ENCODE results near the gene DBF4. TPM values are rescaled to one million over a fixed set of nuclear protein-coding genes. Genes with fewer than 3 reads are reported as not detected.
"Not testable (repeated sequence)": the region's sequence is repeated elsewhere in the genome, so short reads cannot be mapped to it uniquely, and the experiment has no call there.

The DBF4 gene
- total and polyA plus RNA-seq, 4 donors, result 2.8 to 7.3 (median 3.8) TPM

DNA sequence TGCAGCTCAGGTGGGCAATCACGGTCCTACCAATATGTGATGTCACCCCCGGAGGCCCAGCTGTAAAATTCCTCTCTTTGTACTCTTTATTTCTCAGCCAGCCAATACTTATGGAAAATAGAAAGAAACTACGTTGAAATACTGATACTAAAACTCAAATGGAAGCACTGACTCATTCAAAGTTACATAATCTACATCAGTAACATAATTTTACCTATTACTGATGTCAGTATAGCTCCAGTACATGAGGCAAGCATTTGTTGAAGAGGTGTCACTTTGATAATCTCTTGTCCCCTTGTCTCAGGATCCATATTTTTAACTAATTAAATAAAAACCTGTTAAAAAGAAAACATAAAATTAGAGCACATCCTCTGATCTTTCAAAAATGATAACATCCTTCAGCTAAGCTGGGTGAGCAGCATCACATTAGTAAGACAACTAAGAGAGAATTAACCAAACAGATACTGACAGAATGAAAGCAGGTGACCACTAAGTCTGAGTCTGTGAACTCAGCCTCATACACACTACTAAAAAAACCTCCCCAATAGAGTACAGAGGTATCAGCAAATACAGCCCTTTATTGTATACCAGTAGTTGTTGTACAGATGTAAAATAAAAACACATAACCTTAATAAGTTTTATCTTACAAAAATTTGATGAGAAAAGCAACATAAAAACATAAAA, 17.7 kb upstream of the DBF4 start:
- intact Hi-C loops (cut with DNase I), result no loop called here
- peaks cover 0 to 8% of the 10 kb centered on the region in 2 donors for H3K36me3 ChIP-seq (ENCODE audit: control insufficient read depth in 1 of 2, insufficient read depth in 2 of 2, low read length in 1 of 2)
- H3K9me3 ChIP-seq (ENCODE audit: control insufficient read depth, low read length), result no peaks in the 10 kb centered on the region
- no peak overlapping the region for H3K27ac ChIP-seq (ENCODE audit: low read depth in 1 of 2, low read length in 2 of 2)
- no peak overlapping the region for H3K4me3 ChIP-seq (ENCODE audit: low read length in 2 of 2)
- no peak for DNase-seq
- H3K27me3 ChIP-seq (ENCODE audit: control insufficient read depth in 1 of 2, insufficient read depth in 2 of 2, low read length in 1 of 2), result no peaks in the 10 kb centered on the region
- no peak for ATAC-seq (ENCODE audit: low FRiP score)
- 95 to 96% methylated on average over 3 of the region's 3 CpGs for WGBS, 2 donors
- H3K4me1 ChIP-seq (ENCODE audit: control insufficient read depth in 1 of 2, insufficient read depth in 2 of 2, low read length in 2 of 2), result no peaks in the 10 kb centered on the region

- ATAC-seq (ENCODE audit: low FRiP score), result no peak
- H3K36me3 ChIP-seq (ENCODE audit: control insufficient read depth in 1 of 2, insufficient read depth in 2 of 2, low read length in 1 of 2), result no peaks in the 10 kb centered on the region
- no peak overlapping the region for H3K27ac ChIP-seq (ENCODE audit: low read depth in 1 of 2, low read length in 2 of 2)
- no peaks in the 10 kb centered on the region for H3K27me3 ChIP-seq (ENCODE audit: control insufficient read depth in 1 of 2, insufficient read depth in 2 of 2, low read length in 1 of 2)
- 96 to 98% methylated on average over 2 of the region's 2 CpGs for WGBS, 2 donors
- intact Hi-C loops (cut with DNase I), result no loop called here
- peaks cover 3% of the 10 kb centered on the region for H3K9me3 ChIP-seq (ENCODE audit: control insufficient read depth, low read length)
- no peaks in the 10 kb centered on the region for H3K4me1 ChIP-seq (ENCODE audit: control insufficient read depth in 1 of 2, insufficient read depth in 2 of 2, low read length in 2 of 2)
- no peak overlapping the region for H3K4me3 ChIP-seq (ENCODE audit: low read length in 2 of 2)
- DNase-seq, result no peak
Measured at GRCh38 chr7:87866089-87866488, 10.2 kb upstream of the DBF4 start.

DNA sequence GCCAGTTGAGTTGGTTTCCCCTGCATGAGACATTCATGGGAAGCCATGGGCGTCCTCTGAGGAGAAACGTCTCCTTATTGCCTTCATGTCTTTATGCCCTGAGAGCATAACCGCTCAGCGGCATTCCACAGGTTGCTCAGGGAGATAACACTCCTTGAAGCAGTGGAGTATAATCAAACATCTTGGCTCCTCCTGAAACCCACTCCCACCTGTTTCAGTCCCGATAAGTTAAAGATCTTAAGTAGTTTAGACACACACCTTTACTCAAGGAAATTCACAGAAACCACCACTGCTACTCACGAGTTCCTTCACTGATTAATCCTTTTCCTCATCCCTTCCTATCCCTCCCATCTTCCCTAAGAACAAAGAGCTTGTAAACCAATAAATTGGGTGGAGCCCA, 9.8 kb upstream of the DBF4 start:
- H3K36me3 ChIP-seq (ENCODE audit: control insufficient read depth in 1 of 2, insufficient read depth in 2 of 2, low read length in 1 of 2); H3K9me3 ChIP-seq (ENCODE audit: control insufficient read depth, low read length): not testable (repeated sequence)

GRCh38 chr7:87870471-87870870, 5.8 kb upstream of the DBF4 start:
- Histone ChIP-seq H3K4me1 (ENCODE audit: control insufficient read depth in 1 of 2, insufficient read depth in 2 of 2, low read length in 2 of 2) (no peaks in the 10 kb centered on the region), H3K4me3 (ENCODE audit: low read length in 2 of 2) (no peak overlapping the region), H3K27ac (ENCODE audit: low read depth in 1 of 2, low read length in 2 of 2) (no peak overlapping the region), H3K27me3 (ENCODE audit: control insufficient read depth in 1 of 2, insufficient read depth in 2 of 2, low read length in 1 of 2) (no peaks in the 10 kb centered on the region), H3K36me3 (ENCODE audit: control insufficient read depth in 1 of 2, insufficient read depth in 2 of 2, low read length in 1 of 2) (no peaks in the 10 kb centered on the region), H3K9me3 (ENCODE audit: control insufficient read depth, low read length) (peaks cover 3% of the 10 kb centered on the region)
- WGBS, 2 donors, result 98 to 100% methylated on average over 4 of the region's 4 CpGs
- ATAC-seq (ENCODE audit: low FRiP score), result no peak
- no peak for DNase-seq
- intact Hi-C loops (cut with DNase I), result no loop called here

More for the DNA sequence above, 9.8 kb upstream of the DBF4 start:
- H3K4me3 ChIP-seq (ENCODE audit: low read length in 2 of 2); H3K27me3 ChIP-seq (ENCODE audit: control insufficient read depth in 1 of 2, insufficient read depth in 2 of 2, low read length in 1 of 2); intact Hi-C loops (cut with DNase I); ATAC-seq (ENCODE audit: low FRiP score); H3K27ac ChIP-seq (ENCODE audit: low read depth in 1 of 2, low read length in 2 of 2); DNase-seq; H3K4me1 ChIP-seq (ENCODE audit: control insufficient read depth in 1 of 2, insufficient read depth in 2 of 2, low read length in 2 of 2): not testable (repeated sequence)
- WGBS, 2 donors, result 97 to 98% methylated on average over 6 of the region's 6 CpGs

- Histone ChIP-seq H3K4me1 (ENCODE audit: control insufficient read depth in 1 of 2, insufficient read depth in 2 of 2, low read length in 2 of 2) (no peaks in the 10 kb centered on the region), H3K27ac (ENCODE audit: low read depth in 1 of 2, low read length in 2 of 2) (no peak overlapping the region), H3K4me3 (ENCODE audit: low read length in 2 of 2) (no peak overlapping the region), H3K36me3 (ENCODE audit: control insufficient read depth in 1 of 2, insufficient read depth in 2 of 2, low read length in 1 of 2) (no peaks in the 10 kb centered on the region), H3K9me3 (ENCODE audit: control insufficient read depth, low read length) (peaks cover 3% of the 10 kb centered on the region), H3K27me3 (ENCODE audit: control insufficient read depth in 1 of 2, insufficient read depth in 2 of 2, low read length in 1 of 2) (no peaks in the 10 kb centered on the region)
- intact Hi-C loops (cut with DNase I), result no loop called here
- DNase-seq (no peak), ATAC-seq (ENCODE audit: low FRiP score) (no peak)
- WGBS, 2 donors, result 95% methylated on average over 5 of the region's 5 CpGs
Measured at GRCh38 chr7:87872346-87872745, 3.9 kb upstream of the DBF4 start.

- H3K4me3 ChIP-seq (ENCODE audit: low read length in 2 of 2); H3K36me3 ChIP-seq (ENCODE audit: control insufficient read depth in 1 of 2, insufficient read depth in 2 of 2, low read length in 1 of 2); H3K4me1 ChIP-seq (ENCODE audit: control insufficient read depth in 1 of 2, insufficient read depth in 2 of 2, low read length in 2 of 2); H3K9me3 ChIP-seq (ENCODE audit: control insufficient read depth, low read length); H3K27me3 ChIP-seq (ENCODE audit: control insufficient read depth in 1 of 2, insufficient read depth in 2 of 2, low read length in 1 of 2); ATAC-seq (ENCODE audit: low FRiP score); intact Hi-C loops (cut with DNase I); H3K27ac ChIP-seq (ENCODE audit: low read depth in 1 of 2, low read length in 2 of 2); DNase-seq: not testable (repeated sequence)
- 83 to 87% methylated on average over 10 of the region's 10 CpGs for WGBS, 2 donors
Measured at GRCh38 chr7:87873328-87873727, 3.0 kb upstream of the DBF4 start.

DNA sequence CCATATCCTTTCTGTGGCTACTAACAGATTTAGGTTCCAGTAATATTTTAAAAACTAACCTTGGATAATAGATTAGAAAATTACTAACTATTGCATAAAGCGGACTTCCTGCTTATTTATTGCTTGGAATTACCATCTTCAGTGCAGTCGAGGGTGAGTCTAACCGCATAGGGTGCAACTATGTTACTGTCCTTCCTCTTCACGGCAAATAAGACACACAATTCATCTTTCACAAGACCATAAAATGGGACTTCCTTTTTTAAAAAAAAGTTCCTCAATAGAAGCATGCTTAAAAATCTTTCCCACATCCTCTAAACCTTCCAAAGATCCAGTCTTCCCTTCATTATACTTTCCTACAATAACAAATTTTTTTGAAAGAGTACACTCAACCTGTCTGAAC, 2.2 kb upstream of the DBF4 start:
- no peaks in the 10 kb centered on the region for H3K36me3 ChIP-seq (ENCODE audit: control insufficient read depth in 1 of 2, insufficient read depth in 2 of 2, low read length in 1 of 2)
- no peaks in the 10 kb centered on the region for H3K27me3 ChIP-seq (ENCODE audit: control insufficient read depth in 1 of 2, insufficient read depth in 2 of 2, low read length in 1 of 2)
- no peak for ATAC-seq (ENCODE audit: low FRiP score)
- intact Hi-C loops (cut with DNase I), result no loop called here
- no peak overlapping the region for H3K27ac ChIP-seq (ENCODE audit: low read depth in 1 of 2, low read length in 2 of 2)
- DNase-seq, result no peak
- H3K9me3 ChIP-seq (ENCODE audit: control insufficient read depth, low read length), result no peaks in the 10 kb centered on the region
- H3K4me1 ChIP-seq (ENCODE audit: control insufficient read depth in 1 of 2, insufficient read depth in 2 of 2, low read length in 2 of 2), result no peaks in the 10 kb centered on the region
- H3K4me3 ChIP-seq (ENCODE audit: low read length in 2 of 2), result no peak overlapping the region
- WGBS, 2 donors, result 80 to 84% methylated on average over 4 of the region's 4 CpGs

DNA sequence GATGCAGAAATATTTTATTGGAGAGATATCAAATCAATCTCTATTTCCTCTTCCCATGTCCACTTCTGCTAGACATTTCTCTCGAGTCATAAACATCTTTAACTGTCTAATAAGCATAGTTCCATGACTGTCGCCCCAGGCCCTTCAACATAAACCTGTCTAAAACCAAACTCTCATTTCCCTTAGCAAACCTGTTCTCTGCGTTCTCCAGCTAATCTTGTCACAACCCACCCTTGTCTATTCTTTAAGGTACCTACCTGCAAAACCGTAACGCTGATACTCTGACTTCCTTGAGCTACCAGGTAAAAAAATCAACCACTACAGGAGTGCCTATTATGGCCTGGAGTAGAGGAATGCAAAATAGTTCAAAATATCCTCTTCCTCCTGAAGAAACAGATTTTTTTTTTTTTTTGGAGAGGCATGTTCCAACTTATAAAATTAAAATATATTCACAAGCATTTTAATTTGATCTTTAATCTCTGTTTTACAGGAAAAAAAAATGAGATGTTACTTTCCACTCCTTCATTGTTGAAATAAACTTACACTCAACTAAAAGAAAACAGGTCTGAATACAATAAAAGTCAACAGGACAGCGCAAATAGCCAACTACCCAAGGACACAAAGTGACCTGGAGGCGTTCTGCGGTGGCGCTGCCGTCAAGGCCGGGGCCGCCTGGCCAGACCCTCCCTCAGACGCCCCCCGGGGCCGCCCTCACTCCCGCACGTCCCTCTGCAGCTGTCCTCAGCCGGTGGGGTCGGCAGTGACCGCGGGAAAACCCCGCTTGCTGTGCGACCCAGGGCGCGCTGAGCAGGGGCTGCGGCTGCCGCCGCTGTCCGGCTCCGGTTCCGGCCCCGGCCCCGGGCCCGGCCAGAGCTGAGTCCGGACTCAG, 898 bp upstream of the DBF4 start:
- Histone ChIP-seq H3K4me3 (ENCODE audit: low read length in 2 of 2) (peak overlapping the region; percentile 84 to 92), H3K27me3 (ENCODE audit: control insufficient read depth in 1 of 2, insufficient read depth in 2 of 2, low read length in 1 of 2) (no peaks in the 10 kb centered on the region), H3K9me3 (ENCODE audit: control insufficient read depth, low read length) (no peaks in the 10 kb centered on the region), H3K4me1 (ENCODE audit: control insufficient read depth in 1 of 2, insufficient read depth in 2 of 2, low read length in 2 of 2) (no peaks in the 10 kb centered on the region), H3K36me3 (ENCODE audit: control insufficient read depth in 1 of 2, insufficient read depth in 2 of 2, low read length in 1 of 2) (no peaks in the 10 kb centered on the region), H3K27ac (ENCODE audit: low read depth in 1 of 2, low read length in 2 of 2) (peak overlapping the region; percentile 24 to 52)
- ATAC-seq (ENCODE audit: low FRiP score), result peak; percentile 59
- DNase-seq, result peak; percentile 48 to 77
- WGBS, 2 donors, result 4% methylated on average over 35 of the region's 35 CpGs
- intact Hi-C loops (cut with DNase I), result no loop called here

GRCh38 chr7:87876869-87877234, 559 bp downstream of the DBF4 start:
- Histone ChIP-seq H3K27ac (ENCODE audit: low read depth in 1 of 2, low read length in 2 of 2) (peak overlapping the region; percentile 23 to 79), H3K27me3 (ENCODE audit: control insufficient read depth in 1 of 2, insufficient read depth in 2 of 2, low read length in 1 of 2) (no peaks in the 10 kb centered on the region), H3K4me3 (ENCODE audit: low read length in 2 of 2) (peak overlapping the region; percentile 77 to 84), H3K36me3 (ENCODE audit: control insufficient read depth in 1 of 2, insufficient read depth in 2 of 2, low read length in 1 of 2) (no peaks in the 10 kb centered on the region), H3K9me3 (ENCODE audit: control insufficient read depth, low read length) (no peaks in the 10 kb centered on the region), H3K4me1 (ENCODE audit: control insufficient read depth in 1 of 2, insufficient read depth in 2 of 2, low read length in 2 of 2) (no peaks in the 10 kb centered on the region)
- WGBS, 2 donors, result 0% methylated on average over 26 to 27 of the region's 27 CpGs
- peak; percentile 69 to 87 for DNase-seq
- peak; percentile 79 for ATAC-seq (ENCODE audit: low FRiP score)
- intact Hi-C loops (cut with DNase I), result no loop called here

Measured in aorta (tissue), 5 donors.